WERI-Rb-1 (cell line): ENCODE data around the gene SH2D3A.
A peak's percentile ranks its signal among the peaks of the same experiment; 100 is the strongest.

ENCODE experiments used
- DNase-seq: peaks from one replicate; pipeline ENCODE4 v3.0.0-alpha.2; 2020
- H3K27ac ChIP-seq: fragments of 250-450 bp; sonication (Bioruptor Pico); 2 replicates; pipeline ENCODE4 v1.5.1; 2020; ENCODE audit warnings: mild to moderate bottlenecking, moderate library complexity
- H3K27me3 ChIP-seq: fragments of 250-450 bp; sonication (Bioruptor Pico); 2 replicates; pipeline ENCODE4 v1.5.1; 2021; ENCODE audit warnings: mild to moderate bottlenecking, low read depth, moderate library complexity; ENCODE audit not compliant: insufficient read depth, severe bottlenecking
- H3K36me3 ChIP-seq: fragments of 250-450 bp; sonication (Bioruptor Pico); 2 replicates; pipeline ENCODE4 v1.5.1; 2020; ENCODE audit warnings: mild to moderate bottlenecking, moderate library complexity
- H3K4me3 ChIP-seq: 2 replicates; pipeline ENCODE4 v1.5.1; 2011; ENCODE audit warnings: low read depth, mild to moderate bottlenecking, control low read depth, low read length
- H3K9me3 ChIP-seq: fragments of 250-450 bp; sonication (Bioruptor Pico); 2 replicates; pipeline ENCODE4 v1.5.1; 2021; ENCODE audit warnings: mild to moderate bottlenecking, moderate library complexity; ENCODE audit not compliant: severe bottlenecking
- TF ChIP-seq, protein P1 (sequence below): IDR thresholded peaks from 2 replicates; pipeline ENCODE4 v1.5.1; 2011; ENCODE audit warnings: low read depth, mild to moderate bottlenecking, control low read depth, inconsistent platforms, low read length

SH2D3A gene

GRCh38 chr19:6712692-6713670 lies 54.3 kb downstream of the SH2D3A start:
- TF ChIP-seq, protein P1, sequence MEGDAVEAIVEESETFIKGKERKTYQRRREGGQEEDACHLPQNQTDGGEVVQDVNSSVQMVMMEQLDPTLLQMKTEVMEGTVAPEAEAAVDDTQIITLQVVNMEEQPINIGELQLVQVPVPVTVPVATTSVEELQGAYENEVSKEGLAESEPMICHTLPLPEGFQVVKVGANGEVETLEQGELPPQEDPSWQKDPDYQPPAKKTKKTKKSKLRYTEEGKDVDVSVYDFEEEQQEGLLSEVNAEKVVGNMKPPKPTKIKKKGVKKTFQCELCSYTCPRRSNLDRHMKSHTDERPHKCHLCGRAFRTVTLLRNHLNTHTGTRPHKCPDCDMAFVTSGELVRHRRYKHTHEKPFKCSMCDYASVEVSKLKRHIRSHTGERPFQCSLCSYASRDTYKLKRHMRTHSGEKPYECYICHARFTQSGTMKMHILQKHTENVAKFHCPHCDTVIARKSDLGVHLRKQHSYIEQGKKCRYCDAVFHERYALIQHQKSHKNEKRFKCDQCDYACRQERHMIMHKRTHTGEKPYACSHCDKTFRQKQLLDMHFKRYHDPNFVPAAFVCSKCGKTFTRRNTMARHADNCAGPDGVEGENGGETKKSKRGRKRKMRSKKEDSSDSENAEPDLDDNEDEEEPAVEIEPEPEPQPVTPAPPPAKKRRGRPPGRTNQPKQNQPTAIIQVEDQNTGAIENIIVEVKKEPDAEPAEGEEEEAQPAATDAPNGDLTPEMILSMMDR, result no peak
- Histone ChIP-seq H3K9me3 (no peaks in the 10 kb centered on the region), H3K36me3 (no peaks in the 10 kb centered on the region), H3K4me3 (no peak overlapping the region), H3K27ac (no peak overlapping the region), H3K27me3 (peaks cover 39% of the 10 kb centered on the region)
- DNase-seq, result no peak

DNA sequence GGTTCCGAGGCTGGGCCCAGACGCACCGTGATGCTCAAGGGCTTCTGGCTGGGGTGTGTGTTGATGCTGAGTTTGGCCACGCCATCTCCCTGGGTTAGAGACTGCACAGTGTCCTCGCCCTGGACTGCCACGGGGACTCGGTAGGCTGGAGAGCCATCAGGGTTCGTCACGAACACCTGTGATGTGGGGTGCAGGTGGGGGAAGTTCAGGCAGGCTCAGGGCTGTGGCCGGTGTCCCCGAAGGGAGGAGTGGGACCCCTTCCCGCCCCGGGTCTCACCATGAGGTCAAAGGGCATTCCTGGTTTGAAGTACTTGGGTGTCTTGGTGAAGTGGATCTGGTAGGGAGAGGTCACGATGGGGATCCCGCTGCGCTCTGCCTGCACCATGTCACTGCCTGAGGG lies 55.0 kb downstream of the SH2D3A start:
- Histone ChIP-seq H3K27ac (no peak overlapping the region), H3K36me3 (no peaks in the 10 kb centered on the region), H3K4me3 (no peak overlapping the region), H3K27me3 (peaks cover 41% of the 10 kb centered on the region), H3K9me3 (no peaks in the 10 kb centered on the region)
- no peak for DNase-seq
- TF ChIP-seq, protein P1, result no peak

DNA sequence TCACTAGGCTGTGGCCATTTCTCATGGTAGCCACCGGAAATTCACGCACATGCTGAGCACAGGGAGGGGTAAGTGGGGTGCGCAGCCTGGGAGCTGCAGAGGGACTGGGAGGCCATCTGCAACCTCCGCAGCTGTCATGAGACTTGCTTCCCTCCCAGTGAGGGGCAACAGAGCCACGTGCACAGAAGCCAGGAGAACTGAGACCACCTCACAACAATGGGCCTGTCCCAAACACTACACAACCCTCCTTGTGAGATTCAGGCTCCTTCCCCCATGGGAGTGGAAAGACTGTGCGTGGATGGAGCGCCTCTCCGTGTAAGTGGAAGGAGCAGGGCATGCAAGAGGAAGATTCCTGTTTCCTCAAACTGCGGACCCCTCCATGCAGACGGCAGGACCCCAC lies 55.6 kb downstream of the SH2D3A start:
- no peaks in the 10 kb centered on the region for H3K36me3 ChIP-seq
- TF ChIP-seq, protein P1, result no peak
- H3K27ac ChIP-seq, result no peak overlapping the region
- H3K27me3 ChIP-seq, result peaks cover 41% of the 10 kb centered on the region
- H3K9me3 ChIP-seq, result no peaks in the 10 kb centered on the region
- no peak overlapping the region for H3K4me3 ChIP-seq
- no peak for DNase-seq

GRCh38 chr19:6711078-6711361 lies 56.2 kb downstream of the SH2D3A start:
- no peak for DNase-seq
- Histone ChIP-seq H3K27ac (no peak overlapping the region), H3K27me3 (peaks cover 41% of the 10 kb centered on the region), H3K9me3 (no peaks in the 10 kb centered on the region), H3K36me3 (no peaks in the 10 kb centered on the region), H3K4me3 (no peak overlapping the region)
- TF ChIP-seq, protein P1, result no peak

DNA sequence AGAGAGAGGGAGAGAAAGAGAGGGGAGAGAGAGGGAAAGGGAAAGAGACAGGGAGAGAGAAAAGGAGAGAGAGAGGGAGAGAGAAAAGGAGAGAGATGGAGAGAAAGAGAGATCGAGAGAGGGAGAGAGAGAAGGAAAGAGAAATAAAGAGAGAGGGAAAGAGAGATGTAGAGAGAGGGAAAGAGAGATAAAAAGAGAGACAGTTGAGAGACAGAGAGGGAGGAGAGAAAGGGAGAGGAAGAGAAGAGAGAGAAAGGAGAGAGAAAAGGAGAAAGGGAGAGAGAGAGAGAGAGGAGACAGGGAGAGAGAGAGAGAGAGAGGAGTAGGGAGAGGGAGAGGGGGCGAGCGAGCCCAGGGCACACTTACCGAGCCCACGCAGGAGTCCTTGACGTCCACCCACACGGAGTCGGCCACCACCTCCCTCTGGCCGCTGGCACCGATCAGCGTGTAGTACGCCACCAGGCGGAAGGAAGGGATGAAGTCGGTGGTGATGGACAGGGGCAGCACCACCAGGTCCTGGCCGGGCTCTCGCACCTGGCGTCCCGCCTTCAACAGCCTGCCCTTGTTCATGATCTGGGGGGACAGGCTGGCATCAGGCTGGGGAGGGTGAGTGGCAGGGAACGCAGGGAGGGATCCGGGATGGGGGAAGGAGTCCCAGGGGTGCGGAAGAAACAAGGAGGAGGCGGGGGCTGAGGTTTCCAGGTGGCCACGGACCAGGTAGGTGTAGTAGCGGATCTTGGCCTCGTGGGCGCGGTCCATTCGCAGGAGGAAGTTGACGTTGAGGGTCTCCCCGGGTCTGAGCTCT lies 56.8 kb downstream of the SH2D3A start:
- Histone ChIP-seq H3K27me3 (peaks cover 41% of the 10 kb centered on the region), H3K4me3 (no peak overlapping the region)

More for the DNA sequence above, 56.8 kb downstream of the SH2D3A start:
- TF ChIP-seq, protein P1, result peak; percentile 67
- Histone ChIP-seq H3K9me3 (no peaks in the 10 kb centered on the region), H3K36me3 (no peaks in the 10 kb centered on the region), H3K27ac (no peak overlapping the region)
- DNase-seq, result peak; percentile 50
